ENCODE data around the gene KCTD15. TPM values are rescaled to one million over a fixed set of nuclear protein-coding genes. Genes with fewer than 3 reads are reported as not detected.

KCTD15 gene
- total and polyA plus RNA-seq, 2 experiments from 2014 or later = 17.1 to 161 TPM

- DNase-seq (ENCODE audit: low read depth in 1 of 2, low spot score in 1 of 2) = no peak
- no peaks in the 10 kb centered on the region for H3K4me1 ChIP-seq (ENCODE audit: low read depth)
- no peaks in the 10 kb centered on the region for H3K9me3 ChIP-seq (ENCODE audit: low read depth)
- no peaks in the 10 kb centered on the region for H3K36me3 ChIP-seq
- TF ChIP-seq CTCF (IDR thresholded peaks at IDR 0.05; ENCODE audit: low read depth, low read length) = no peak
- no peaks in the 10 kb centered on the region for H3K27me3 ChIP-seq
- no peak overlapping the region for H3K4me3 ChIP-seq
- H3K27ac ChIP-seq = no peak overlapping the region
Measured at GRCh38 chr19:33750587-33751435, 45.9 kb upstream of the KCTD15 start.

- no peaks in the 10 kb centered on the region for H3K4me1 ChIP-seq (ENCODE audit: low read depth)
- H3K4me3 ChIP-seq = no peak overlapping the region
- DNase-seq (ENCODE audit: low read depth in 1 of 2, low spot score in 1 of 2) = no peak
- no peak for TF ChIP-seq CTCF (IDR thresholded peaks at IDR 0.05; ENCODE audit: low read depth, low read length)
- no peaks in the 10 kb centered on the region for H3K36me3 ChIP-seq
- H3K9me3 ChIP-seq (ENCODE audit: low read depth) = no peaks in the 10 kb centered on the region
- H3K27ac ChIP-seq = no peak overlapping the region
- no peaks in the 10 kb centered on the region for H3K27me3 ChIP-seq
Measured at GRCh38 chr19:33751436-33751770, 45.3 kb upstream of the KCTD15 start.

GRCh38 chr19:33752018-33752800, 44.5 kb upstream of the KCTD15 start:
- no peaks in the 10 kb centered on the region for H3K36me3 ChIP-seq
- H3K4me1 ChIP-seq (ENCODE audit: low read depth) = no peaks in the 10 kb centered on the region
- no peak overlapping the region for H3K4me3 ChIP-seq
- DNase-seq (ENCODE audit: low read depth in 1 of 2, low spot score in 1 of 2) = no peak
- no peaks in the 10 kb centered on the region for H3K9me3 ChIP-seq (ENCODE audit: low read depth)
- H3K27me3 ChIP-seq = no peaks in the 10 kb centered on the region
- no peak overlapping the region for H3K27ac ChIP-seq
- TF ChIP-seq CTCF (IDR thresholded peaks at IDR 0.05; ENCODE audit: low read depth, low read length) = no peak

- H3K27ac ChIP-seq = no peak overlapping the region
- H3K27me3 ChIP-seq = no peaks in the 10 kb centered on the region
- no peaks in the 10 kb centered on the region for H3K36me3 ChIP-seq
- H3K9me3 ChIP-seq (ENCODE audit: low read depth) = no peaks in the 10 kb centered on the region
- TF ChIP-seq CTCF (IDR thresholded peaks at IDR 0.05; ENCODE audit: low read depth, low read length) = no peak
- no peak for DNase-seq (ENCODE audit: low read depth in 1 of 2, low spot score in 1 of 2)
- no peak overlapping the region for H3K4me3 ChIP-seq
- H3K4me1 ChIP-seq (ENCODE audit: low read depth) = no peaks in the 10 kb centered on the region
Measured at GRCh38 chr19:33752945-33753344, 43.7 kb upstream of the KCTD15 start.

- H3K36me3 ChIP-seq = no peaks in the 10 kb centered on the region
Measured at GRCh38 chr19:33754361-33754760, 42.3 kb upstream of the KCTD15 start.

More at GRCh38 chr19:33754361-33754760, 42.3 kb upstream of the KCTD15 start:
- Histone ChIP-seq H3K27me3 (no peaks in the 10 kb centered on the region), H3K4me1 (ENCODE audit: low read depth) (peaks cover 7% of the 10 kb centered on the region), H3K27ac (no peak overlapping the region), H3K9me3 (ENCODE audit: low read depth) (no peaks in the 10 kb centered on the region), H3K4me3 (no peak overlapping the region)
- TF ChIP-seq CTCF (IDR thresholded peaks at IDR 0.05; ENCODE audit: low read depth, low read length) = no peak
- DNase-seq (ENCODE audit: low read depth in 1 of 2, low spot score in 1 of 2) = no peak

Data from cardiac muscle cell (in vitro differentiated cells and primary cell).